H1 (cell line): ENCODE data around the gene HSPA4. TPM values are rescaled to one million over a fixed set of nuclear protein-coding genes. Genes with fewer than 3 reads are reported as not detected.

Source experiments
- ASH2L ChIP-seq: fragments of 200-600, 300-600 bp; sonication (generic); IDR thresholded peaks from one replicate; pipeline ENCODE4 v1.7.1; 2017; ENCODE audit warnings: low read length
- BCL11A ChIP-seq, 2 experiments: IDR thresholded peaks; one replicate each; pipeline ENCODE4 v1.6.1; 2011; ENCODE audit warnings: low read depth in 2 of 2, low read length in 2 of 2, mild to moderate bottlenecking in 2 of 2
- CBX8 ChIP-seq: fragments of 300-800, 300-1000 bp; sonication (generic); IDR thresholded peaks from 2 replicates; pipeline ENCODE4 v1.7.1; 2016; ENCODE audit warnings: low read depth, low read length, borderline replicate concordance
- CEBPB ChIP-seq: IDR thresholded peaks from 2 replicates; pipeline ENCODE4 v1.6.1; 2012; ENCODE audit warnings: low read depth, low read length
- CREB1 ChIP-seq: IDR thresholded peaks from 2 replicates; pipeline ENCODE4 v1.6.1; 2012; ENCODE audit warnings: inconsistent platforms
- EGR1 ChIP-seq: IDR thresholded peaks from 2 replicates; pipeline ENCODE4 v1.6.1; 2011; ENCODE audit warnings: low read depth, low read length, borderline replicate concordance
- EP300 ChIP-seq, 2 experiments: IDR thresholded peaks; 1 replicate in 1 of 2; 2 replicates in 1 of 2; pipeline ENCODE4 v1.6.1; 2011 to 2012; ENCODE audit warnings: low read depth in 2 of 2, low read length in 2 of 2, mild to moderate bottlenecking in 2 of 2, borderline replicate concordance in 1 of 2, inconsistent platforms in 1 of 2, moderate library complexity in 1 of 2
- JUN ChIP-seq: IDR thresholded peaks from 2 replicates; pipeline ENCODE4 v1.6.1; 2011; ENCODE audit warnings: low read depth, mild to moderate bottlenecking, improper control_type of control experiment, low read length
- KDM1A ChIP-seq: fragments of 200-600, 300-600 bp; sonication (generic); IDR thresholded peaks from 2 replicates; pipeline ENCODE4 v1.7.1; 2016; ENCODE audit warnings: mild to moderate bottlenecking, low read length, borderline replicate concordance
- KDM5A ChIP-seq: fragments of 200-600 bp; IDR thresholded peaks from 2 replicates; pipeline ENCODE4 v1.7.1; 2012; ENCODE audit warnings: mild to moderate bottlenecking, low read length, inconsistent platforms, mixed read lengths
- NANOG ChIP-seq: IDR thresholded peaks from 2 replicates; pipeline ENCODE4 v1.6.1; 2011; ENCODE audit warnings: low read length, low read depth, mild to moderate bottlenecking, inconsistent platforms; ENCODE audit not compliant: insufficient read depth, poor library complexity, severe bottlenecking
- POU5F1 ChIP-seq: IDR thresholded peaks from 2 replicates; pipeline ENCODE4 v1.6.1; 2011; ENCODE audit warnings: low read depth, mild to moderate bottlenecking, low read length, moderate library complexity
- SP4 ChIP-seq: IDR thresholded peaks from 2 replicates; pipeline ENCODE4 v1.6.1; 2012; ENCODE audit warnings: low read length, inconsistent platforms
- TAF1 ChIP-seq: IDR thresholded peaks from 2 replicates; pipeline ENCODE4 v1.6.1; 2011; ENCODE audit warnings: mild to moderate bottlenecking, low read depth, low read length
- TAF7 ChIP-seq: optimal IDR thresholded peaks from 2 replicates; pipeline ENCODE3; 2011; ENCODE audit warnings: low read depth, mild to moderate bottlenecking, inconsistent platforms, low read length, moderate library complexity, borderline replicate concordance
- TEAD4 ChIP-seq: IDR thresholded peaks from 2 replicates; pipeline ENCODE4 v1.6.1; 2012; ENCODE audit warnings: low read depth, low read length, inconsistent platforms, mixed read lengths
- polyA plus RNA-seq, 7 experiments: library from polyadenylated mRNA; depleted of rRNA in 3 of 7; stranded (reverse) in 5 of 7; unstranded in 2 of 7; fragments of >200 nt in 5 of 7; fragments of 200-250 nt in 2 of 7; gene quantifications; 1 replicate in 5 of 7; 2 replicates in 1 of 7; 4 replicates in 1 of 7; pipeline versions ENCODE4 v1.2.1 to v1.2.3, GENCODE V29; 2011 to 2013; ENCODE audit warnings: missing spikeins in 2 of 7, mixed read lengths in 2 of 7
- total RNA-seq: library from RNA; stranded (reverse); fragmentation: NEBNext Ultra II Directional; extraction: Animal tissue kit (Norgen Biotek cat#: 25700); gene quantifications from 2 replicates; pipeline ENCODE4 v1.2.1, GENCODE V29; 2021
- TF ChIP-seq, protein P1 (sequence below): IDR thresholded peaks from 2 replicates; pipeline ENCODE4 v1.6.1; 2012; ENCODE audit warnings: inconsistent platforms
- TF ChIP-seq, protein P2 (sequence below): IDR thresholded peaks from 2 replicates; pipeline ENCODE4 v1.6.1; 2011; ENCODE audit warnings: low read depth, mild to moderate bottlenecking, low read length; ENCODE audit not compliant: insufficient read depth
- TF ChIP-seq, protein P3 (sequence below): IDR thresholded peaks from 2 replicates; pipeline ENCODE4 v1.6.1; 2011; ENCODE audit warnings: low read length, improper control_type of control experiment
- TF ChIP-seq, protein P4 (sequence below): IDR thresholded peaks from 2 replicates; pipeline ENCODE4 v1.6.1; 2012; ENCODE audit warnings: low read length, inconsistent platforms

The HSPA4 gene
- total and polyA plus RNA-seq, 2 of the 8 experiments (the other 6 are each of a cell fraction or from before 2014, with no cell fraction given): 28.9 to 445 TPM

DNA sequence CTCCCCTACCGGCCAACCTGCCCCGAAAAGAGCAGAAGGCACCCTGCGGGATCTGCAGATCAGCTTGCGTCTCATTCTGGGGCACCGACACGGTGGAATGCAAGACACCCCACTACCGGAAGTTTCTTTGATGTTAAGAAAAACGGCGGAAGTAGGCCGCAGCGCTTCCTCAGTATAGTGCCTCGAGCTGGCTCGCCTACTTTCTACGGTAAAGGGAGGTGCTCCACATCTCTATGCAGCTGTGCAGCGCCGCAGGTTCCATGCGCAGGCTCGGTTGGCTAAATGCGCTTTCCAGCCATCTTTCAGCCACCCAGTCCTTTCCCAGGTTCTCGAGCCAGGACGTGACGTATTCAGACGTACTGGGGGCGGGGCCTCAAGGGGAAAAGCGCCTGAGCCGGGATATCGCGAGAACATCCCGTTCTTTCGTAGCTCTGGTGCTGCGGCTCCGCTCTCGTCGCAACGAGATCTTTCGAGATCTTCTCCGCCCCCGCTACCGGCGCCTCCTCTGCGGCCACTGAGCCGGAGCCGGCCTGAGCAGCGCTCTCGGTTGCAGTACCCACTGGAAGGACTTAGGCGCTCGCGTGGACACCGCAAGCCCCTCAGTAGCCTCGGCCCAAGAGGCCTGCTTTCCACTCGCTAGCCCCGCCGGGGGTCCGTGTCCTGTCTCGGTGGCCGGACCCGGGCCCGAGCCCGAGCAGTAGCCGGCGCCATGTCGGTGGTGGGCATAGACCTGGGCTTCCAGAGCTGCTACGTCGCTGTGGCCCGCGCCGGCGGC lies at the start of gene HSPA4 (continued):
- TF ChIP-seq TAF1 (peak; percentile 98), ASH2L (peak; percentile 35), SP4 (peak; percentile 85; the same call in 1 of the 2 replicates), KDM5A (0 out of 2 replicates have a peak, but pooled peaks have one; percentile 2), NANOG (peak; percentile 5), EP300 (IDR thresholded peaks at IDR 0.05; ENCODE audit: borderline replicate concordance in 1 of 2, low read depth in 2 of 2, low read length in 2 of 2) (no peak; a peak in 1 of 3 replicates), TEAD4 (0 out of 2 replicates have a peak, but pooled peaks have one; percentile 49), CEBPB (no peak), TAF7 (peak; percentile 73), POU5F1 (no peak), EGR1 (peak; percentile 99), CBX8 (no peak), KDM1A (no peak), JUN (no peak), BCL11A (IDR thresholded peaks at IDR 0.05; ENCODE audit: low read depth in 2 of 2, low read length in 2 of 2) (no peak), CREB1 (peak; percentile 93)
- TF ChIP-seq, protein P1, sequence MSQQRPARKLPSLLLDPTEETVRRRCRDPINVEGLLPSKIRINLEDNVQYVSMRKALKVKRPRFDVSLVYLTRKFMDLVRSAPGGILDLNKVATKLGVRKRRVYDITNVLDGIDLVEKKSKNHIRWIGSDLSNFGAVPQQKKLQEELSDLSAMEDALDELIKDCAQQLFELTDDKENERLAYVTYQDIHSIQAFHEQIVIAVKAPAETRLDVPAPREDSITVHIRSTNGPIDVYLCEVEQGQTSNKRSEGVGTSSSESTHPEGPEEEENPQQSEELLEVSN: no peak; the same call in 1 of the 2 replicates
- TF ChIP-seq, protein P2, sequence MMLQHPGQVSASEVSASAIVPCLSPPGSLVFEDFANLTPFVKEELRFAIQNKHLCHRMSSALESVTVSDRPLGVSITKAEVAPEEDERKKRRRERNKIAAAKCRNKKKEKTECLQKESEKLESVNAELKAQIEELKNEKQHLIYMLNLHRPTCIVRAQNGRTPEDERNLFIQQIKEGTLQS: no peak
- TF ChIP-seq, protein P3, sequence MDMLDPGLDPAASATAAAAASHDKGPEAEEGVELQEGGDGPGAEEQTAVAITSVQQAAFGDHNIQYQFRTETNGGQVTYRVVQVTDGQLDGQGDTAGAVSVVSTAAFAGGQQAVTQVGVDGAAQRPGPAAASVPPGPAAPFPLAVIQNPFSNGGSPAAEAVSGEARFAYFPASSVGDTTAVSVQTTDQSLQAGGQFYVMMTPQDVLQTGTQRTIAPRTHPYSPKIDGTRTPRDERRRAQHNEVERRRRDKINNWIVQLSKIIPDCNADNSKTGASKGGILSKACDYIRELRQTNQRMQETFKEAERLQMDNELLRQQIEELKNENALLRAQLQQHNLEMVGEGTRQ: no peak
- TF ChIP-seq, protein P4, sequence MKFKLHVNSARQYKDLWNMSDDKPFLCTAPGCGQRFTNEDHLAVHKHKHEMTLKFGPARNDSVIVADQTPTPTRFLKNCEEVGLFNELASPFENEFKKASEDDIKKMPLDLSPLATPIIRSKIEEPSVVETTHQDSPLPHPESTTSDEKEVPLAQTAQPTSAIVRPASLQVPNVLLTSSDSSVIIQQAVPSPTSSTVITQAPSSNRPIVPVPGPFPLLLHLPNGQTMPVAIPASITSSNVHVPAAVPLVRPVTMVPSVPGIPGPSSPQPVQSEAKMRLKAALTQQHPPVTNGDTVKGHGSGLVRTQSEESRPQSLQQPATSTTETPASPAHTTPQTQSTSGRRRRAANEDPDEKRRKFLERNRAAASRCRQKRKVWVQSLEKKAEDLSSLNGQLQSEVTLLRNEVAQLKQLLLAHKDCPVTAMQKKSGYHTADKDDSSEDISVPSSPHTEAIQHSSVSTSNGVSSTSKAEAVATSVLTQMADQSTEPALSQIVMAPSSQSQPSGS: peak; percentile 84
